SK-N-SH (cell line): ENCODE data around the gene HPN. TPM values are rescaled to one million over a fixed set of nuclear protein-coding genes. Genes with fewer than 3 reads are reported as not detected.

Experiments used
- CTCF ChIA-PET: fragments of 300-600, 350-600 bp; formaldehyde crosslinking; extraction: SDS; loops from one replicate; lab custom pipeline; 2021; lab: Yijun Ruan, JAX
- POLR2A ChIA-PET: fragments of 350-600 bp; sonication (Branson Sonifier 250); formaldehyde crosslinking; extraction: SDS; loops from one replicate; lab custom pipeline; 2020; ENCODE audit warnings: antibody characterized with exemption, inconsistent platforms; lab: Yijun Ruan, JAX
- DNase-seq: peaks from one replicate; pipeline ENCODE4 v3.0.0; 2012
- H2AFZ ChIP-seq: fragments of 200-600 bp; sonication (generic); 2 replicates; pipeline ENCODE4 v1.8.1; 2016; ENCODE audit warnings: antibody characterized with exemption, mild to moderate bottlenecking, low read depth
- H3F3A ChIP-seq: fragments of 200-600 bp; sonication (generic); replicated peaks from 2 replicates; pipeline ENCODE3; 2016; ENCODE audit warnings: antibody characterized with exemption, mild to moderate bottlenecking; ENCODE audit not compliant: insufficient read depth
- H3K27ac ChIP-seq, 2 experiments: fragments of 200-500 bp in 1 of 2; fragments of 200-600 bp in 1 of 2; sonication (Bioruptor generic) in 1 of 2; sonication (generic), shearing (Covaris generic) in 1 of 2; 2 replicates each; pipeline versions ENCODE4 v1.5.1 to v1.6.1; 2014 to 2016; ENCODE audit warnings: low read depth in 2 of 2, inconsistent platforms in 1 of 2, low read length in 1 of 2, mild to moderate bottlenecking in 1 of 2, mixed read lengths in 1 of 2
- H3K27me3 ChIP-seq: fragments of 200-600 bp; sonication (generic), shearing (Covaris generic); 2 replicates; pipeline ENCODE4 v1.6.1; 2016; ENCODE audit warnings: mixed run types; ENCODE audit not compliant: insufficient read depth
- H3K36me3 ChIP-seq, 2 experiments: fragments of 200-500 bp in 1 of 2; fragments of 200-600 bp in 1 of 2; sonication (Bioruptor generic) in 1 of 2; sonication (generic) in 1 of 2; replicated peaks in 1 of 2; 2 replicates each; pipeline versions ENCODE3 to v1.5.1; 2014 to 2016; ENCODE audit warnings: low read length in 1 of 2, mild to moderate bottlenecking in 1 of 2; ENCODE audit not compliant: insufficient read depth in 2 of 2, control insufficient read depth in 1 of 2
- H3K4me1 ChIP-seq, 2 experiments: fragments of 200-500 bp in 1 of 2; fragments of 200-600 bp in 1 of 2; sonication (Bioruptor generic) in 1 of 2; sonication (generic), shearing (Covaris generic) in 1 of 2; 2 replicates each; pipeline versions ENCODE4 v1.5.1 to v1.6.1; 2014 to 2016; ENCODE audit warnings: low read depth in 1 of 2, low read length in 1 of 2, mixed run types in 1 of 2; ENCODE audit not compliant: insufficient read depth in 2 of 2, control insufficient read depth in 1 of 2
- H3K4me2 ChIP-seq: fragments of 200-600 bp; sonication (generic), shearing (Covaris generic); 2 replicates; pipeline ENCODE4 v1.6.1; 2017; ENCODE audit warnings: mixed run types
- H3K4me3 ChIP-seq, 2 experiments: fragments of 200-500 bp in 1 of 2; fragments of 200-600 bp in 1 of 2; sonication (Bioruptor generic) in 1 of 2; sonication (generic), shearing (Covaris generic) in 1 of 2; 2 replicates each; pipeline versions ENCODE4 v1.5.1 to v1.8.1; 2014 to 2016; ENCODE audit warnings: low read depth in 2 of 2, inconsistent platforms in 1 of 2, low read length in 1 of 2, mild to moderate bottlenecking in 1 of 2, mixed read lengths in 1 of 2, moderate library complexity in 1 of 2
- H3K79me2 ChIP-seq: fragments of 200-600 bp; sonication (generic); 2 replicates; pipeline ENCODE4 v1.8.1; 2017; ENCODE audit warnings: mild to moderate bottlenecking; ENCODE audit not compliant: insufficient read depth
- H3K9ac ChIP-seq: fragments of 200-600 bp; sonication (generic); 2 replicates; pipeline ENCODE4 v1.6.1; 2017; ENCODE audit warnings: mixed run types
- H3K9me2 ChIP-seq: fragments of 200-600 bp; sonication (generic); 2 replicates; pipeline ENCODE4 v1.6.1; 2017; ENCODE audit warnings: mixed run types
- H3K9me3 ChIP-seq: fragments of 200-600 bp; sonication (generic); 2 replicates; pipeline ENCODE4 v1.6.1; 2017; ENCODE audit warnings: mixed run types, mild to moderate bottlenecking, moderate library complexity
- H4K20me1 ChIP-seq: fragments of 200-600 bp; sonication (generic); 2 replicates; pipeline ENCODE4 v1.6.1; 2017; ENCODE audit warnings: mild to moderate bottlenecking, mixed run types; ENCODE audit not compliant: insufficient read depth
- CHD2 ChIP-seq: fragments of 150-350 bp; IDR thresholded peaks from 2 replicates; pipeline ENCODE4 v1.6.1; 2018; ENCODE audit warnings: low read length; ENCODE audit not compliant: partially characterized antibody
- FOXJ3 ChIP-seq: sonication (generic); formaldehyde crosslinking; IDR thresholded peaks from 2 replicates; pipeline ENCODE4 v1.5.1; 2020; ENCODE audit warnings: mild to moderate bottlenecking, missing genetic modification reagents
- MEF2A ChIP-seq: IDR thresholded peaks from 2 replicates; pipeline ENCODE4 v1.4.0; 2012; ENCODE audit warnings: low read depth, borderline replicate concordance
- RAD21 ChIP-seq: IDR thresholded peaks from 2 replicates; pipeline ENCODE4 v1.6.1; 2012; ENCODE audit warnings: mild to moderate bottlenecking, low read length
- RXRA ChIP-seq: IDR thresholded peaks from 2 replicates; pipeline ENCODE4 v1.4.0; 2012; ENCODE audit warnings: low read depth, mild to moderate bottlenecking, borderline replicate concordance
- TAF1 ChIP-seq: IDR thresholded peaks from 2 replicates; pipeline ENCODE4 v1.6.1; 2012; ENCODE audit warnings: low read depth, mild to moderate bottlenecking, low read length, moderate library complexity, borderline replicate concordance
- WGBS: methylation state at CpG from one replicate; pipeline ENCODE4 v1.1.6; 2017; ENCODE audit warnings: low lambda C conversion rate; 5-methylcytosine and 5-hydroxymethylcytosine counted together
- polyA plus RNA-seq, 3 experiments: library from polyadenylated mRNA; depleted of rRNA; stranded (reverse); fragments of >200 nt; gene quantifications; 2 replicates each; pipeline ENCODE4 v1.2.3, GENCODE V29; 2012
- TF ChIP-seq, protein P1 (sequence below): fragments of 200-600 bp; sonication (generic); IDR thresholded peaks from 2 replicates; pipeline ENCODE4 v1.6.1; 2017; ENCODE audit warnings: antibody characterized with exemption, mild to moderate bottlenecking, moderate library complexity
- TF ChIP-seq, protein P2 (sequence below): IDR thresholded peaks from 2 replicates; pipeline ENCODE4 v1.4.0; 2012; ENCODE audit warnings: low read depth, borderline replicate concordance
- TF ChIP-seq, protein P3 (sequence below): IDR thresholded peaks from 2 replicates; pipeline ENCODE4; 2012

Gene HPN
- polyA plus RNA-seq, 1 of the 3 experiments (the other 2 are of a cell fraction): 0.05 TPM

DNA sequence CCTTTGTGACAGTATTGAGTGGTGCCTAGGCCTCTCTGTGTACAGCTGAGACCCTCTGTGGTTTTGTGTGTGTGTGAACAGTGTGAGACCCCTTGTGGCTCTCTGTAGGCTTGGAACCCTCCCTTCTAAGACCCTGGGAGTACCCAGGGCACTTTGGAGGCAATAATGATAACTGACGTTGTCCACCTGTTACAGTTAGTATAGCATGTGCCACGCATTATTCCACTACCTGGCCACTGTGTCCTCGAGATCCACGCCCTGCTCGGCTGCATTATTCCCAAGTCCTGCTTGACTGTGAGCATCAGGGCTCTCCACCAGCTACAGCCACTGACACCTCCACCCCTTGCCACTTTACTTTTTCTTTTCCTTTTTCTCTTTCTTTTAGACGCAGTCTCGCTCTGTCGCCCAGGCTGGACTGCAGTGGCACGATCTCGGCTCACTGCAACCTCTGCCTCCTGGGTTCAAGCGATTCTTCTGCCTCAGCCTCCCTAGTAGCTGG is 39.4 kb upstream of the HPN start:
- H3K27ac ChIP-seq: no peak overlapping the region
- H3K9ac ChIP-seq: peak overlapping the region; percentile 82; the same call in 1 of the 2 replicates
- H3K4me2 ChIP-seq: no peak overlapping the region
- no peaks in the 10 kb centered on the region for H3K27me3 ChIP-seq
- POLR2A ChIA-PET: interaction anchor here (1.3 kb wide), 1 partner anchor 39 kb away, joined by 4 read pairs; no protein-coding TSS in a partner anchor
- peaks cover 0 to 2% of the 10 kb centered on the region in 2 experiments for H3K36me3 ChIP-seq
- no peak overlapping the region for H2AFZ ChIP-seq
- DNase-seq: peak; percentile 19
- H3K4me3 ChIP-seq: 0 out of 4 replicates have a peak overlapping the region, but pooled peaks of 1 of the 2 experiments have one; percentile 79
- TF ChIP-seq, protein P1, sequence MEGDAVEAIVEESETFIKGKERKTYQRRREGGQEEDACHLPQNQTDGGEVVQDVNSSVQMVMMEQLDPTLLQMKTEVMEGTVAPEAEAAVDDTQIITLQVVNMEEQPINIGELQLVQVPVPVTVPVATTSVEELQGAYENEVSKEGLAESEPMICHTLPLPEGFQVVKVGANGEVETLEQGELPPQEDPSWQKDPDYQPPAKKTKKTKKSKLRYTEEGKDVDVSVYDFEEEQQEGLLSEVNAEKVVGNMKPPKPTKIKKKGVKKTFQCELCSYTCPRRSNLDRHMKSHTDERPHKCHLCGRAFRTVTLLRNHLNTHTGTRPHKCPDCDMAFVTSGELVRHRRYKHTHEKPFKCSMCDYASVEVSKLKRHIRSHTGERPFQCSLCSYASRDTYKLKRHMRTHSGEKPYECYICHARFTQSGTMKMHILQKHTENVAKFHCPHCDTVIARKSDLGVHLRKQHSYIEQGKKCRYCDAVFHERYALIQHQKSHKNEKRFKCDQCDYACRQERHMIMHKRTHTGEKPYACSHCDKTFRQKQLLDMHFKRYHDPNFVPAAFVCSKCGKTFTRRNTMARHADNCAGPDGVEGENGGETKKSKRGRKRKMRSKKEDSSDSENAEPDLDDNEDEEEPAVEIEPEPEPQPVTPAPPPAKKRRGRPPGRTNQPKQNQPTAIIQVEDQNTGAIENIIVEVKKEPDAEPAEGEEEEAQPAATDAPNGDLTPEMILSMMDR: no peak
- TF ChIP-seq RAD21 (no peak), TAF1 (no peak), MEF2A (no peak), FOXJ3 (CRISPR knock-in tag) (no peak), CHD2 (no peak), RXRA (no peak)
- TF ChIP-seq, protein P2, sequence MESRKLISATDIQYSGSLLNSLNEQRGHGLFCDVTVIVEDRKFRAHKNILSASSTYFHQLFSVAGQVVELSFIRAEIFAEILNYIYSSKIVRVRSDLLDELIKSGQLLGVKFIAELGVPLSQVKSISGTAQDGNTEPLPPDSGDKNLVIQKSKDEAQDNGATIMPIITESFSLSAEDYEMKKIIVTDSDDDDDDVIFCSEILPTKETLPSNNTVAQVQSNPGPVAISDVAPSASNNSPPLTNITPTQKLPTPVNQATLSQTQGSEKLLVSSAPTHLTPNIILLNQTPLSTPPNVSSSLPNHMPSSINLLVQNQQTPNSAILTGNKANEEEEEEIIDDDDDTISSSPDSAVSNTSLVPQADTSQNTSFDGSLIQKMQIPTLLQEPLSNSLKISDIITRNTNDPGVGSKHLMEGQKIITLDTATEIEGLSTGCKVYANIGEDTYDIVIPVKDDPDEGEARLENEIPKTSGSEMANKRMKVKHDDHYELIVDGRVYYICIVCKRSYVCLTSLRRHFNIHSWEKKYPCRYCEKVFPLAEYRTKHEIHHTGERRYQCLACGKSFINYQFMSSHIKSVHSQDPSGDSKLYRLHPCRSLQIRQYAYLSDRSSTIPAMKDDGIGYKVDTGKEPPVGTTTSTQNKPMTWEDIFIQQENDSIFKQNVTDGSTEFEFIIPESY: no peak
- TF ChIP-seq, protein P3, sequence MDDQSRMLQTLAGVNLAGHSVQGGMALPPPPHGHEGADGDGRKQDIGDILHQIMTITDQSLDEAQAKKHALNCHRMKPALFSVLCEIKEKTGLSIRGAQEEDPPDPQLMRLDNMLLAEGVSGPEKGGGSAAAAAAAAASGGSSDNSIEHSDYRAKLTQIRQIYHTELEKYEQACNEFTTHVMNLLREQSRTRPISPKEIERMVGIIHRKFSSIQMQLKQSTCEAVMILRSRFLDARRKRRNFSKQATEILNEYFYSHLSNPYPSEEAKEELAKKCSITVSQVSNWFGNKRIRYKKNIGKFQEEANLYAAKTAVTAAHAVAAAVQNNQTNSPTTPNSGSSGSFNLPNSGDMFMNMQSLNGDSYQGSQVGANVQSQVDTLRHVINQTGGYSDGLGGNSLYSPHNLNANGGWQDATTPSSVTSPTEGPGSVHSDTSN: no peak
- no peaks in the 10 kb centered on the region for H3K9me3 ChIP-seq
- WGBS: 93% methylated on average over 11 of the region's 11 CpGs
- H3K9me2 ChIP-seq: no peaks in the 10 kb centered on the region
- peaks cover 7 to 16% of the 10 kb centered on the region in 2 experiments; a peak in 2 of 4 replicates for H3K4me1 ChIP-seq
- H3K79me2 ChIP-seq: peaks cover 77% of the 10 kb centered on the region
- no peaks in the 10 kb centered on the region for H3F3A ChIP-seq
- CTCF ChIA-PET: interaction anchor here (0.9 to 2.7 kb wide), 6 partner anchors 10 to 164 kb away, joined by 3 to 16 read pairs (median 5); partner anchors contain the start of gene FXYD3
- peaks cover 45% of the 10 kb centered on the region for H4K20me1 ChIP-seq
